HepG2 (cell line): ENCODE measurements around the gene TMEM95. TPM values are rescaled to one million over a fixed set of nuclear protein-coding genes. Genes with fewer than 3 reads are reported as not detected.

Experiments
- ATAC-seq: fragments of 200-7000 bp; cut with Tn5 transposase; 3 replicates; pipeline ENCODE4 v1.9.1; 2020; ENCODE audit warnings: mild to moderate bottlenecking, moderate library complexity
- BruUV-seq: library from RNA; stranded (reverse); fragments of 400-500 nt; replicated peaks from 2 replicates; lab custom pipeline; 2021; lab: Mats Ljungman, UMichigan
- CTCF ChIA-PET: fragments of 300-600 bp; formaldehyde crosslinking; extraction: SDS; loops from one replicate; lab custom pipeline; 2021; ENCODE audit warnings: low total read pairs, inconsistent platforms, low intra/inter-chr PET ratio; lab: Yijun Ruan, JAX
- POLR2A ChIA-PET: fragments of 350-600 bp; sonication (Branson Sonifier 250); formaldehyde crosslinking; loops from one replicate; lab custom pipeline; 2020; ENCODE audit warnings: antibody characterized with exemption, inconsistent platforms; lab: Yijun Ruan, JAX
- DNase-seq: peaks from one replicate; pipeline ENCODE4 v3.0.0-alpha.2; 2015; ENCODE audit warnings: low spot score
- FAIRE-seq: peaks from 3 replicates; lab custom pipeline; 2011; peaks lifted over from hg19 to GRCh38; lab: Jason Lieb, UNC
- H2AFZ ChIP-seq: one replicate; pipeline ENCODE4 v1.6.1; 2011; ENCODE audit warnings: low read length, inconsistent platforms
- H3K27ac ChIP-seq: fragments of 300-600 bp; 3 replicates; pipeline ENCODE4 v1.8.0; 2011; ENCODE audit warnings: mixed run types, mild to moderate bottlenecking, mixed read lengths, low read length, inconsistent platforms; ENCODE audit not compliant: insufficient read depth; ENCODE audit errors: extremely low read length
- H3K27me3 ChIP-seq, 2 experiments: fragments of 200-600 bp in 1 of 2; 2 replicates in 1 of 2; 3 replicates in 1 of 2; pipeline versions ENCODE4 v1.6.0 to v1.8.0; 2011; ENCODE audit warnings: low read length in 2 of 2, mild to moderate bottlenecking in 2 of 2, moderate library complexity in 2 of 2, inconsistent platforms in 1 of 2; ENCODE audit not compliant: insufficient read depth in 2 of 2, control insufficient read depth in 1 of 2
- H3K36me3 ChIP-seq, 2 experiments: fragments of 200-600 bp in 1 of 2; replicated peaks in 1 of 2; 2 replicates in 1 of 2; 3 replicates in 1 of 2; pipeline versions ENCODE4 v1.5.1 to v1.8.0; 2011; ENCODE audit warnings: low read length in 2 of 2, inconsistent platforms in 1 of 2; ENCODE audit not compliant: insufficient read depth in 2 of 2, control insufficient read depth in 1 of 2
- H3K4me1 ChIP-seq: 2 replicates; pipeline ENCODE4 v1.5.1; 2012; ENCODE audit warnings: low read length, inconsistent platforms; ENCODE audit not compliant: insufficient read depth
- H3K4me2 ChIP-seq: 2 replicates; pipeline ENCODE4 v1.6.0; 2011; ENCODE audit warnings: low read depth, low read length, inconsistent platforms
- H3K4me3 ChIP-seq, 3 experiments: fragments of 200-600 bp in 1 of 3; sonication (generic), shearing (Covaris generic) in 1 of 3; replicated peaks in 1 of 3; 2 replicates each; pipeline ENCODE4 v1.5.1; 2011 to 2016; ENCODE audit warnings: low read length in 3 of 3, inconsistent platforms in 2 of 3, low read depth in 2 of 3, mild to moderate bottlenecking in 2 of 3, control low read depth in 1 of 3, mixed read lengths in 1 of 3; ENCODE audit not compliant: insufficient read depth in 1 of 3
- H3K79me2 ChIP-seq: one replicate; pipeline ENCODE4 v1.6.1; 2011; ENCODE audit warnings: low read length, inconsistent platforms; ENCODE audit not compliant: insufficient read depth
- H3K9ac ChIP-seq: 2 replicates; pipeline ENCODE4 v1.6.0; 2011; ENCODE audit warnings: mild to moderate bottlenecking, low read depth, low read length, inconsistent platforms; ENCODE audit not compliant: insufficient read depth
- H3K9me3 ChIP-seq: 2 replicates; pipeline ENCODE4 v1.5.1; 2012; ENCODE audit warnings: mild to moderate bottlenecking, low read length
- H4K20me1 ChIP-seq: 2 replicates; pipeline ENCODE4 v1.6.0; 2011; ENCODE audit warnings: inconsistent platforms, mild to moderate bottlenecking, low read length, moderate library complexity; ENCODE audit not compliant: insufficient read depth
- BCLAF1 ChIP-seq: fragments of 450-650 bp; IDR thresholded peaks from 2 replicates; pipeline ENCODE4 v1.6.1; 2017; ENCODE audit warnings: mild to moderate bottlenecking
- SNRNP70 ChIP-seq: fragments of 200-400 bp; formaldehyde crosslinking; IDR thresholded peaks from 2 replicates; pipeline ENCODE4 v1.6.1; 2017; ENCODE audit warnings: mild to moderate bottlenecking, low read depth, low read length, moderate library complexity
- ZFYVE20 ChIP-seq: sonication (generic); formaldehyde crosslinking; IDR thresholded peaks from 2 replicates; pipeline ENCODE4 v1.8.0; 2023; ENCODE audit warnings: low read depth, mild to moderate bottlenecking, moderate library complexity, missing genetic modification reagents, borderline replicate concordance
- ZMAT5 ChIP-seq: sonication (generic); formaldehyde crosslinking; IDR thresholded peaks from 2 replicates; pipeline ENCODE4 v1.5.0; 2020; ENCODE audit warnings: mild to moderate bottlenecking, low read depth, missing genetic modification reagents, borderline replicate concordance
- ZNF335 ChIP-seq: sonication (generic); formaldehyde crosslinking; IDR thresholded peaks from 2 replicates; pipeline ENCODE4 v1.4.0; 2020; ENCODE audit warnings: missing genetic modification reagents
- ZNF337 ChIP-seq: sonication (generic); formaldehyde crosslinking; IDR thresholded peaks from 2 replicates; pipeline ENCODE4 v1.5.1; 2020; ENCODE audit warnings: missing genetic modification reagents, low read depth, mild to moderate bottlenecking, borderline replicate concordance
- ZSCAN22 ChIP-seq: sonication (generic); formaldehyde crosslinking; IDR thresholded peaks from 2 replicates; pipeline ENCODE4 v1.4.0; 2020; ENCODE audit warnings: mild to moderate bottlenecking, missing genetic modification reagents
- whole genome bisulfite sequencing: methylation state at CpG from one replicate; pipeline ENCODE4 v1.1.6; 2017; ENCODE audit warnings: low lambda C conversion rate; 5-methylcytosine and 5-hydroxymethylcytosine counted together
- in situ Hi-C: cut with HindIII; loops from 2 replicates; pipeline ENCODE4 v1.10.0; 2017; ENCODE audit warnings: low pct_unique_long_range_greater_than_20kb; ENCODE audit not compliant: extremely low pct_ligation_motif_present
- intact Hi-C: fragments of 100-400 bp; cut with micrococcal nuclease; formaldehyde crosslinking; loops from one replicate; pipeline ENCODE4 v1.10.0; 2022; ENCODE audit not compliant: unreplicated experiment
- polyA plus RNA-seq, 8 experiments: library from polyadenylated mRNA; depleted of rRNA in 3 of 8; stranded (reverse) in 7 of 8; unstranded in 1 of 8; fragments of >200 nt; fragmentation: Illumina TruSeq in 4 of 8; extraction: Trizol in 4 of 8; gene quantifications; 2 replicates each; pipeline versions ENCODE4 v1.2.1 to v1.2.3, GENCODE V29; 2011 to 2016; ENCODE audit warnings: low read depth in 4 of 8, missing spikeins in 1 of 8, mixed read lengths in 1 of 8; ENCODE audit not compliant: insufficient read depth in 1 of 8
- total RNA-seq, 5 experiments: library from RNA; depleted of rRNA; stranded (reverse); fragments of >200 nt; fragmentation: Illumina TruSeq; extraction: Trizol; gene quantifications; 2 replicates each; pipeline ENCODE4 v1.2.3, GENCODE V29; 2016; ENCODE audit warnings: low read depth in 1 of 5
- TF ChIP-seq, protein P1 (sequence below): sonication (generic); formaldehyde crosslinking; IDR thresholded peaks from 2 replicates; pipeline ENCODE4 v1.8.0; 2022; ENCODE audit warnings: mild to moderate bottlenecking, missing genetic modification reagents

The TMEM95 gene
- total and polyA plus RNA-seq, 2 of the 13 experiments (the other 11 are each of a cell fraction or from before 2014, with no cell fraction given), result not detected

DNA sequence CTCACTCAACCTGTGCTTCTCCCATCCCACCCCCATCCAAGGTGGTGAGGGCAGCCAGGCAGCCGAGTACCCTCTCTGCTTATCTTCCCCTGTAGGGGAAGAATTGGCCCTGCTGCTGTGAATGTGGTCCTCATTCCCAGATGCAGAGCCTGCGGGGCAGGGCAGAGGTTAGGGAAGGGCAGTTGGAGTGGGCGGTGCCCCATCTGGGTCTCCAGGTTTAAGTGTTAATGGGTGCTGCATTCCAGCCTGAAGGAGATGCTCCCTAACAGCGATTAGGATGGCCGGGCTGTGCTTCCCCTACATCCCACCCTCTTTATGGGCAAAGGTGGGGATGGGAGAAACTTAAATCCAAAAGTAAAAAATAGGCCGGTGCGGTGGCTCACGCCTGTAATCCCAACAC, 12.1 kb downstream of the TMEM95 start:
- H3K27ac ChIP-seq, result no peak overlapping the region
- H2AFZ ChIP-seq, result no peak overlapping the region
- no peaks in the 10 kb centered on the region for H3K36me3 ChIP-seq
- H3K4me2 ChIP-seq, result no peak overlapping the region
- H3K27me3 ChIP-seq, result peaks cover 0 to 14% of the 10 kb centered on the region in 2 experiments; a peak in 3 of 5 replicates
- ATAC-seq (no peak), DNase-seq (no peak), FAIRE-seq (no peak)
- CTCF ChIA-PET, result no interaction called here
- H4K20me1 ChIP-seq, result no peaks in the 10 kb centered on the region
- H3K4me3 ChIP-seq, result no peak overlapping the region
- WGBS, result 76% methylated on average over 7 of the region's 8 CpGs
- peaks cover 23% of the 10 kb centered on the region for H3K4me1 ChIP-seq
- no peaks in the 10 kb centered on the region for H3K79me2 ChIP-seq
- no TSS peak for BruUV-seq
- H3K9me3 ChIP-seq, result no peaks in the 10 kb centered on the region
- in situ Hi-C loops, result no loop called here
- no peak overlapping the region for H3K9ac ChIP-seq
- POLR2A ChIA-PET, result no interaction called here
- no peak for TF ChIP-seq ZNF335 (CRISPR knock-in tag)
- TF ChIP-seq BCLAF1, result no peak
- no peak for TF ChIP-seq ZMAT5 (CRISPR knock-in tag)
- TF ChIP-seq ZSCAN22 (CRISPR knock-in tag), result no peak
- TF ChIP-seq ZNF337, result no peak
- TF ChIP-seq SNRNP70, result no peak
- TF ChIP-seq, protein P1, sequence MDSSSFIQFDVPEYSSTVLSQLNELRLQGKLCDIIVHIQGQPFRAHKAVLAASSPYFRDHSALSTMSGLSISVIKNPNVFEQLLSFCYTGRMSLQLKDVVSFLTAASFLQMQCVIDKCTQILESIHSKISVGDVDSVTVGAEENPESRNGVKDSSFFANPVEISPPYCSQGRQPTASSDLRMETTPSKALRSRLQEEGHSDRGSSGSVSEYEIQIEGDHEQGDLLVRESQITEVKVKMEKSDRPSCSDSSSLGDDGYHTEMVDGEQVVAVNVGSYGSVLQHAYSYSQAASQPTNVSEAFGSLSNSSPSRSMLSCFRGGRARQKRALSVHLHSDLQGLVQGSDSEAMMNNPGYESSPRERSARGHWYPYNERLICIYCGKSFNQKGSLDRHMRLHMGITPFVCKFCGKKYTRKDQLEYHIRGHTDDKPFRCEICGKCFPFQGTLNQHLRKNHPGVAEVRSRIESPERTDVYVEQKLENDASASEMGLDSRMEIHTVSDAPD (CRISPR knock-in tag), result no peak
- no peak for TF ChIP-seq ZFYVE20 (CRISPR knock-in tag)
- TF ChIP-seq, all 625 proteins: peak for 0
- intact Hi-C loops, result no loop called here
